Mesothelial cell of epicardium (in vitro differentiated cells): Measurements from ENCODE around the gene ABT1. TPM values are rescaled to one million over a fixed set of nuclear protein-coding genes. Genes with fewer than 3 reads are reported as not detected.
A peak's percentile ranks its signal among the peaks of the same experiment; 100 is the strongest.

Source experiments
- DNase-seq, 2 experiments: peaks; one replicate each; pipeline ENCODE4 v3.0.0; 2021; ENCODE audit warnings: low spot score in 2 of 2; ENCODE audit not compliant: unreplicated experiment in 2 of 2
- H3K27ac Mint-ChIP-seq: 2 replicates; pipeline ENCODE4 v1.8.0; 2021; ENCODE audit warnings: mixed read lengths
- H3K27me3 Mint-ChIP-seq: 2 replicates; pipeline ENCODE4 v1.8.0; 2021; ENCODE audit warnings: low read depth, mixed read lengths
- H3K36me3 Mint-ChIP-seq: 2 replicates; pipeline ENCODE4 v1.8.0; 2021; ENCODE audit warnings: mixed read lengths
- H3K4me1 Mint-ChIP-seq: 2 replicates; pipeline ENCODE4 v1.8.0; 2021; ENCODE audit warnings: mixed read lengths
- H3K4me3 Mint-ChIP-seq: 2 replicates; pipeline ENCODE4 v1.8.0; 2021; ENCODE audit warnings: mild to moderate bottlenecking, moderate library complexity, mixed read lengths
- H3K9me3 Mint-ChIP-seq: 2 replicates; pipeline ENCODE4 v1.8.0; 2021; ENCODE audit warnings: mixed read lengths
- total RNA-seq: library from RNA; stranded (reverse); gene quantifications from 3 replicates; pipeline ENCODE4 v1.2.1, GENCODE V29; 2021
- TF ChIP-seq, protein P1 (sequence below): fragments of 200-600 bp; sonication (generic); IDR thresholded peaks from one replicate; pipeline ENCODE4 v1.5.0; 2021; ENCODE audit warnings: antibody characterized with exemption; ENCODE audit not compliant: unreplicated experiment

Gene ABT1
- total RNA-seq, 1 donor from 2014 or later, result 21.8 TPM

DNA sequence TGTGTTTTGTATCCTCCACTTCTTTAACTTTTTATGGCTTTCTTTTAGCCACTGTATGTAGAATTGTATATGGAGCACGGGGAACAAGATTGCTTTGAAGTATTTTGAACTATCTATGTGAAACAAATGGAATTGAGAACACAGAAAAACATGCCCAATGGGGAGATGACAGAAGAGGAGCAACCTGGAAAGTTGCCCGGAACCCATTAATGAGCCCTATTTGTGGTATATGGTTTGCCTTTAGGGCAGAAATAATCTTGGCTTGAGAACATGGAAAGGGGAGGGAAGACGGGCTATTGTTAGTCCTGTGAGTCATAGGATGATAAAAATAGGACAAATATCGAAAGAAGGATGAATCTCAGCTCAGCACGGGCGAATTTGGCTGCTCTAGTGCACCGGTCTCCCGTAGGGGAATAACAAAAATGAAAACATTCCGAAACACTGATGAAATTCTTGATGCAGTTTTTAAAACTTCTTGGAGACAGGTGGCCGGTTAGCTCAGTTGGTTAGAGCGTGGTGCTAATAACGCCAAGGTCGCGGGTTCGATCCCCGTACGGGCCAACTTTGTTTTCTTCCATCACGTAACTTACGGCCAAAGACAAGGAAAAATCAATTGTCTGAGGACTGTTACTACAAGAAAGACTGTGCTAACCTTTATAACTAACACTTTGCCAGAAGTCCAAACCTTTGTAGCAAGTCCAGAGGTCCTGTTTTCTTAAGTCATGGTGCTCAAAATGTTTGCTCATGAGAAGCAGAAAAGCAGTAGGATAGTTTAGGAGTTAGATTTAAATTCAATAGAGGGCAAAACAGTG lies 42.9 kb upstream of the ABT1 start:
- H3K27me3 Mint-ChIP-seq, result no peaks in the 10 kb centered on the region

DNA sequence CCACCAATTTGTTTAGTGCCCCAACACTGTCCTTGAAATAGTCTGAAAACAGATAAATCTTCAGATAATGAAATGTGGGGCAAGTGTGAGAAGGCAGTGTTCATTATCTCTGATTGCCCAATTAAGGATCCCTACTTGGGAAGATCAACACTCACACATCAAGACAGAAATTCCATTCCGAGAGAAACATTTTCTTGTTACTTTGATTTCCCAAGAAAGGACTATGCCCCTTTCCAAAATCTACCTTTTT lies 42.4 kb upstream of the ABT1 start:
- H3K9me3 Mint-ChIP-seq, result no peaks in the 10 kb centered on the region
- H3K27me3 Mint-ChIP-seq, result no peaks in the 10 kb centered on the region
- H3K4me1 Mint-ChIP-seq, result peaks cover 20% of the 10 kb centered on the region
- no peak overlapping the region for H3K4me3 Mint-ChIP-seq
- no peak overlapping the region for H3K27ac Mint-ChIP-seq
- TF ChIP-seq, protein P1, sequence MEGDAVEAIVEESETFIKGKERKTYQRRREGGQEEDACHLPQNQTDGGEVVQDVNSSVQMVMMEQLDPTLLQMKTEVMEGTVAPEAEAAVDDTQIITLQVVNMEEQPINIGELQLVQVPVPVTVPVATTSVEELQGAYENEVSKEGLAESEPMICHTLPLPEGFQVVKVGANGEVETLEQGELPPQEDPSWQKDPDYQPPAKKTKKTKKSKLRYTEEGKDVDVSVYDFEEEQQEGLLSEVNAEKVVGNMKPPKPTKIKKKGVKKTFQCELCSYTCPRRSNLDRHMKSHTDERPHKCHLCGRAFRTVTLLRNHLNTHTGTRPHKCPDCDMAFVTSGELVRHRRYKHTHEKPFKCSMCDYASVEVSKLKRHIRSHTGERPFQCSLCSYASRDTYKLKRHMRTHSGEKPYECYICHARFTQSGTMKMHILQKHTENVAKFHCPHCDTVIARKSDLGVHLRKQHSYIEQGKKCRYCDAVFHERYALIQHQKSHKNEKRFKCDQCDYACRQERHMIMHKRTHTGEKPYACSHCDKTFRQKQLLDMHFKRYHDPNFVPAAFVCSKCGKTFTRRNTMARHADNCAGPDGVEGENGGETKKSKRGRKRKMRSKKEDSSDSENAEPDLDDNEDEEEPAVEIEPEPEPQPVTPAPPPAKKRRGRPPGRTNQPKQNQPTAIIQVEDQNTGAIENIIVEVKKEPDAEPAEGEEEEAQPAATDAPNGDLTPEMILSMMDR, result no peak
- no peaks in the 10 kb centered on the region for H3K36me3 Mint-ChIP-seq
- no peak for DNase-seq

More for the DNA sequence above, 42.9 kb upstream of the ABT1 start:
- Mint-ChIP-seq H3K4me1 (peaks cover 20% of the 10 kb centered on the region), H3K9me3 (no peaks in the 10 kb centered on the region), H3K27ac (no peak overlapping the region), H3K36me3 (no peaks in the 10 kb centered on the region), H3K4me3 (no peak overlapping the region)
- TF ChIP-seq, protein P1, result no peak
- DNase-seq, result peak; percentile 50 to 80

DNA sequence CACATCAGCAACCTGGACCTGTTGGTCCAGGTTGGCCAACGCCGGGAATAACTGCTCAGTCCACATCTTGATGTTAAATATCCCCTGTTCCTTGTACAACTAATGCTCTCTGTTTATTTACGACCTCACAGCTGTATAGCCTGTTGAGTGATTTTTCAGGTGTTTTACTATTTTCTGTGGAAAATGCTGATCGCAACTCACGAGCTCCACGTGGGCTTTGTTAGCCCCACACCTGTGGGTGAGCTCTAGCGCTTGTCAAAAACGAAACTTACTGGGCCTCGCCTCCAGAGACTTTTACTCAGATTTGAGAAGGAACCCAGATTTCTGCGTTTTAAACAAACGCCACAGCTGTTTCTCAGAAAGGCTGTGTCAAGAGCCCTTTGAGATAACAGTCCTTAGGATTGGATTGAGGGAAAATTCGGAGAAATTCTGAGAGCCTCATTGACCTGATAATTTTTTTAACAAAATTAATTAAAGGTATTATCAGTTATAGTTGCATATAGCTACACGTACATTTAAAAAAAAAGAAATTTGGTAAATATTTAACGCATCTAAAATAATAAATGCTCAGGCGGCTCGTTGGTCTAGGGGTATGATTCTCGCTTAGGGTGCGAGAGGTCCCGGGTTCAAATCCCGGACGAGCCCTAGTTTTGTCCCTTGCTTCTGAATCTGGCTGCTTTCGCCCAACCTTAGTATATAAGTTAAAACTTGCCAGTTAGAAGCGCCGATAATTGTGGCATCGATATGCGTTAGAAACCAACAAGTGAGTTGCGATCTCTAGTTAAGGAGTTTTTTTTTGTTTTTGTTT lies 41.9 kb upstream of the ABT1 start:
- Mint-ChIP-seq H3K4me3 (no peak overlapping the region), H3K36me3 (no peaks in the 10 kb centered on the region), H3K4me1 (peaks cover 17% of the 10 kb centered on the region), H3K9me3 (no peaks in the 10 kb centered on the region), H3K27me3 (no peaks in the 10 kb centered on the region), H3K27ac (peak overlapping the region; percentile 79)
- TF ChIP-seq, protein P1, result no peak
- DNase-seq, result peak in 1 of 2 experiments; percentile 61

DNA sequence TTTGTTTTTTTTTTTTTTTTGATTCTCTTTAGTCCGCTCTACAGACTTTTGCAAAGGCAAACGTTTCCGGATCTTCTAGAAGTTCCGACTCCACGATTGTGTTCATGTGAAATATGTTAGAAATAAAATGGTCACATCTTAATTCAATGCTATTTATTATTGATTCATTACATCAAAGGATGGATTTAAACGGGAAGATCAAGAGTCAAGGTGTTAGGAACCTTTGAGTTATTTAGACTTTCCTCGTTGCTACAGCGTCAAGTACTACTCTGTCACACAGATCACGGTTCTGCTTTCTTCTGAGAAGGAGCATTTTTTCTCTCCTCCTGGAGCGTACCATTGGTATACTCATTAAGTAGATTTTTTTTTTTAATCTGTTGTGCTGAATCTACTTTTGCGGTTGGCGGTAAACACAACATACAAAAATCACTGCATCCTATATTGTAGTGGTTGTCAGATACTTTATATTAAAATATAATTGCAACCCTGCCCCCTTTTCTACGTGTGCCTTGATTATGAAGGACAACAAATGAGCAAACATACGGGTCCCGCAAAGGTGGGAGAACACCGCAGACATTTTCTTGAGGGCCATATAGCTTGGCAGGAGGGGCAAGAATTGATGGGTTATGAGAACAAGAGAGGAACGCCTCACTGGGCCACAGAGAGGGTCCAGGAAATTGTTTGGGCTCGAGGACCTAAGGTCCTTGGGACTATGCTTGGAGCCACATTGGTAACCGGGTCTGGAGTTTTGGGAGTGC lies 41.1 kb upstream of the ABT1 start:
- TF ChIP-seq, protein P1, result no peak
- no peaks in the 10 kb centered on the region for H3K36me3 Mint-ChIP-seq
- no peak for DNase-seq
- H3K4me3 Mint-ChIP-seq, result no peak overlapping the region
- no peaks in the 10 kb centered on the region for H3K27me3 Mint-ChIP-seq
- H3K4me1 Mint-ChIP-seq, result peaks cover 12% of the 10 kb centered on the region
- no peaks in the 10 kb centered on the region for H3K9me3 Mint-ChIP-seq
- peak overlapping the region; percentile 79 for H3K27ac Mint-ChIP-seq

DNA sequence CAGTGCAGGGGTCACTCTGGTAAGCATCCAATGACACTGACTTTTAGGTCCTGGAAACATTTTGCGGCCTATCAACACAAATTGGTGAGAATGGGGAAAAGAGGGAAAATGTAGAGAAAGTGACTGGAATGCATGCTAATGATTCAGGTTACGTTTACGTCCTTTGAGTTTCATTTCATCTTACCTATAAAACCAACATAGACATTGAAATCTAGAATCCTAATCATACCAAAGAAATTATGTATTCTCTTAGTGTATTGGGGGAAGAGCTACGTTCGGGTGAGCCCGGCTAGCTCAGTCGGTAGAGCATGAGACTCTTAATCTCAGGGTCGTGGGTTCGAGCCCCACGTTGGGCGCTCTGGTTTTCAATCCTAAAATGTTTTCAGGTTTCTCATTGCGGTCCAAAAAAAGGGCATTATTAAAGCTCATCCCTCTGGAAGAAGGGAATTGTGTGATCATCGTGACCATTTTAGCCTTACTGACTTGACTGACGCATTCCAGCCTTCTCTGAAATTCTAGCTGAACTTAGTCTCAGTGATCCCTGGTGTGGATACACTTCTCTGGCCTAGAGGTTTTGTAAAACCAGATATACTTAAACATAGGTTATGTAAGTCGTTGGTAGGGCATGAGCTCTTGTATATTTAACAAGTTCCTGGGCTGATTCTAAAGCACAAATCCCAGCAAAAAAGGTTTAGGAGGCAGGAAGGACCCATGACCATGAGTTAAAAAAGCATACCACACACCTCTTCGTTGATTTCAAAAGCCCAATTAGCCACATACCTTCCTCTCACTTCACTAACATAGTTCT lies 40.3 kb upstream of the ABT1 start:
- Mint-ChIP-seq H3K9me3 (peaks cover 5% of the 10 kb centered on the region), H3K36me3 (no peaks in the 10 kb centered on the region), H3K27me3 (no peaks in the 10 kb centered on the region), H3K4me1 (peaks cover 12% of the 10 kb centered on the region), H3K27ac (peak overlapping the region; percentile 60), H3K4me3 (no peak overlapping the region)
- TF ChIP-seq, protein P1, result no peak
- DNase-seq, result peak in 1 of 2 experiments; percentile 54
